Kidney (tissue), 14 donors: ENCODE measurements around the gene EXOC3. TPM values are rescaled to one million over a fixed set of nuclear protein-coding genes. Genes with fewer than 3 reads are reported as not detected.

Experiments used
- DNase-seq, 5 donors: peaks; one replicate each; pipeline ENCODE4 v3.0.0-alpha.2; 2013 to 2020
- FAIRE-seq: peaks from 2 replicates; lab custom pipeline; 2012; peaks lifted over from hg19 to GRCh38; lab: Jason Lieb, UNC
- H3K27ac ChIP-seq, 2 donors: one replicate each; pipeline ENCODE4 v1.7.0; 2013; ENCODE audit warnings: low read depth in 2 of 2, low read length in 2 of 2, inconsistent platforms in 1 of 2
- H3K27me3 ChIP-seq: one replicate; pipeline ENCODE4 v1.7.1; 2013; ENCODE audit warnings: low read length, inconsistent platforms; ENCODE audit not compliant: control insufficient read depth, insufficient read depth
- H3K36me3 ChIP-seq, 3 donors: one replicate each; pipeline versions ENCODE4 v1.7.0 to v1.7.1; 2013; ENCODE audit warnings: low read length in 3 of 3, control low read depth in 1 of 3, inconsistent platforms in 1 of 3; ENCODE audit not compliant: insufficient read depth in 3 of 3, control insufficient read depth in 2 of 3
- H3K4me1 ChIP-seq, 3 donors: one replicate each; pipeline versions ENCODE4 v1.7.0 to v1.7.1; 2013; ENCODE audit warnings: low read length in 3 of 3, inconsistent platforms in 1 of 3, low read depth in 1 of 3; ENCODE audit not compliant: control insufficient read depth in 2 of 3, insufficient read depth in 2 of 3
- H3K4me3 ChIP-seq, 3 donors: one replicate each; pipeline versions ENCODE4 v1.7.0 to v1.8.1; 2013; ENCODE audit warnings: low read length in 3 of 3, control low read depth in 1 of 3, inconsistent platforms in 1 of 3
- H3K9ac ChIP-seq, 3 donors: one replicate each; pipeline versions ENCODE4 v1.7.0 to v1.7.1; 2013; ENCODE audit warnings: low read length in 3 of 3, control low read depth in 1 of 3, inconsistent platforms in 1 of 3
- H3K9me3 ChIP-seq, 3 donors: one replicate each; pipeline versions ENCODE4 v1.7.0 to v1.7.1; 2013; ENCODE audit warnings: low read length in 3 of 3, control low read depth in 1 of 3, inconsistent platforms in 1 of 3; ENCODE audit not compliant: control insufficient read depth in 2 of 3, insufficient read depth in 1 of 3
- intact Hi-C: fragments of 100-400 bp; cut with DNase I; formaldehyde crosslinking; loops from one replicate; pipeline ENCODE4 v1.11.1; 2022
- polyA plus RNA-seq: library from polyadenylated mRNA; stranded (reverse); fragments of 350-450 nt; fragmentation: Illumina TruSeq; extraction: RNeasy Lipid Tissue Mini Kit (QIAGEN cat#74804); gene quantifications from one replicate; pipeline ENCODE4 v1.2.3, GENCODE V29; 2014; ENCODE audit warnings: low read depth, low replicate concordance; ENCODE audit not compliant: insufficient read depth
- total RNA-seq: library from RNA; stranded (reverse); fragmentation: NEBNext Ultra II Directional; extraction: Animal tissue kit (Norgen Biotek cat#: 25700); gene quantifications from one replicate; pipeline ENCODE4 v1.2.1, GENCODE V29; 2021
- TF ChIP-seq, protein P1 (sequence below): IDR thresholded peaks from 3 replicates; pipeline ENCODE4 v1.5.1; 2012; ENCODE audit warnings: mild to moderate bottlenecking, moderate library complexity, borderline replicate concordance; ENCODE audit not compliant: insufficient read depth; ENCODE audit errors: extremely low read depth
- donor health status: control.
- donor health status: control.
- donor health status: control.
- donor health status: control.
- donor health status: control.
- donor health status: DM: yes; HTN: yes; CAD: no.
- donor health status: Normal renal cell carcinoma (clear cell type).

EXOC3 gene
- total and polyA plus RNA-seq, 2 donors from 2014 or later: 40.5 to 71.5 TPM

- TF ChIP-seq, protein P1, sequence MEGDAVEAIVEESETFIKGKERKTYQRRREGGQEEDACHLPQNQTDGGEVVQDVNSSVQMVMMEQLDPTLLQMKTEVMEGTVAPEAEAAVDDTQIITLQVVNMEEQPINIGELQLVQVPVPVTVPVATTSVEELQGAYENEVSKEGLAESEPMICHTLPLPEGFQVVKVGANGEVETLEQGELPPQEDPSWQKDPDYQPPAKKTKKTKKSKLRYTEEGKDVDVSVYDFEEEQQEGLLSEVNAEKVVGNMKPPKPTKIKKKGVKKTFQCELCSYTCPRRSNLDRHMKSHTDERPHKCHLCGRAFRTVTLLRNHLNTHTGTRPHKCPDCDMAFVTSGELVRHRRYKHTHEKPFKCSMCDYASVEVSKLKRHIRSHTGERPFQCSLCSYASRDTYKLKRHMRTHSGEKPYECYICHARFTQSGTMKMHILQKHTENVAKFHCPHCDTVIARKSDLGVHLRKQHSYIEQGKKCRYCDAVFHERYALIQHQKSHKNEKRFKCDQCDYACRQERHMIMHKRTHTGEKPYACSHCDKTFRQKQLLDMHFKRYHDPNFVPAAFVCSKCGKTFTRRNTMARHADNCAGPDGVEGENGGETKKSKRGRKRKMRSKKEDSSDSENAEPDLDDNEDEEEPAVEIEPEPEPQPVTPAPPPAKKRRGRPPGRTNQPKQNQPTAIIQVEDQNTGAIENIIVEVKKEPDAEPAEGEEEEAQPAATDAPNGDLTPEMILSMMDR: no peak
- H3K27me3 ChIP-seq: no peaks in the 10 kb centered on the region
These were observed 40.6 kb downstream of the EXOC3 start for GRCh38 chr5:483434-484140.

GRCh38 chr5:484556-484955 lies 41.6 kb downstream of the EXOC3 start:
- Histone ChIP-seq H3K36me3 (peaks cover 0 to 7% (median 0%) of the 10 kb centered on the region in 3 donors), H3K27ac (no peak overlapping the region), H3K27me3 (no peaks in the 10 kb centered on the region), H3K9me3 (no peaks in the 10 kb centered on the region), H3K4me1 (no peaks in the 10 kb centered on the region), H3K9ac (no peak overlapping the region), H3K4me3 (no peak overlapping the region)
- intact Hi-C loops: no loop called here
- DNase-seq (no peak), FAIRE-seq (no peak)
- TF ChIP-seq, protein P1: no peak

More at GRCh38 chr5:483434-484140, 40.6 kb downstream of the EXOC3 start:
- Histone ChIP-seq H3K9ac (no peak overlapping the region), H3K9me3 (no peaks in the 10 kb centered on the region), H3K4me1 (no peaks in the 10 kb centered on the region), H3K36me3 (peaks cover 0 to 7% (median 0%) of the 10 kb centered on the region in 3 donors), H3K27ac (no peak overlapping the region), H3K4me3 (no peak overlapping the region)
- no peak for FAIRE-seq
- intact Hi-C loops: no loop called here
- DNase-seq: no peak

GRCh38 chr5:485113-485945 lies 42.4 kb downstream of the EXOC3 start:
- H3K9me3 ChIP-seq: no peaks in the 10 kb centered on the region
- no peaks in the 10 kb centered on the region for H3K4me1 ChIP-seq
- no peak overlapping the region for H3K27ac ChIP-seq
- no peak for FAIRE-seq
- peaks cover 0 to 7% (median 0%) of the 10 kb centered on the region in 3 donors for H3K36me3 ChIP-seq
- intact Hi-C loops: no loop called here
- TF ChIP-seq, protein P1: no peak
- no peak overlapping the region for H3K4me3 ChIP-seq
- no peak for DNase-seq
- no peaks in the 10 kb centered on the region for H3K27me3 ChIP-seq
- no peak overlapping the region for H3K9ac ChIP-seq
